HEK293 (cell line): ENCODE measurements around the gene RAP1A.

Source experiments
- CTCF ChIA-PET: fragments of 350-600 bp; formaldehyde crosslinking; extraction: SDS; loops from one replicate; lab custom pipeline; 2021; ENCODE audit warnings: antibody characterized with exemption; lab: Yijun Ruan, JAX
- POLR2A ChIA-PET: fragments of 300-600 bp; formaldehyde crosslinking; extraction: SDS; loops from one replicate; lab custom pipeline; 2020; ENCODE audit warnings: antibody characterized with exemption, inconsistent platforms; lab: Yijun Ruan, JAX
- H3K27ac ChIP-seq: fragments of 200-500 bp; sonication (Bioruptor generic); 2 replicates; pipeline ENCODE4 v1.5.1; 2014; ENCODE audit warnings: low read depth, low read length, control low read depth, inconsistent platforms; ENCODE audit errors: extremely low read depth
- H3K36me3 ChIP-seq, 2 experiments: fragments of 200-500 bp in 1 of 2; sonication (Bioruptor generic) in 1 of 2; 1 replicate in 1 of 2; 2 replicates in 1 of 2; pipeline ENCODE4 v1.5.1; 2014 to 2017; ENCODE audit warnings: inconsistent platforms in 2 of 2, low read length in 2 of 2; ENCODE audit not compliant: control insufficient read depth in 2 of 2, insufficient read depth in 1 of 2
- H3K4me1 ChIP-seq: fragments of 200-500 bp; sonication (Bioruptor generic); 2 replicates; pipeline ENCODE4 v1.5.1; 2014; ENCODE audit warnings: mild to moderate bottlenecking, low read length, inconsistent platforms; ENCODE audit not compliant: control insufficient read depth, insufficient read depth
- H3K4me3 ChIP-seq: 2 replicates; pipeline ENCODE4 v1.5.1; 2011; ENCODE audit warnings: low read depth, mild to moderate bottlenecking, control low read depth, low read length, moderate library complexity
- H3K9me3 ChIP-seq: fragments of 200-500 bp; sonication (Bioruptor generic); 2 replicates; pipeline ENCODE4 v1.5.1; 2014; ENCODE audit warnings: low read depth, low read length, inconsistent platforms; ENCODE audit not compliant: control insufficient read depth, insufficient read depth
- EGR2 ChIP-seq: fragments of 450-650 bp; formaldehyde crosslinking; IDR thresholded peaks from 2 replicates; pipeline ENCODE4 v1.5.1; 2016; ENCODE audit warnings: low read depth, missing biosample characterization, missing genetic modification characterization
- GFI1B ChIP-seq: fragments of 450-650 bp; formaldehyde crosslinking; IDR thresholded peaks from 2 replicates; pipeline ENCODE4 v1.5.1; 2016; ENCODE audit warnings: missing biosample characterization, missing genetic modification characterization
- HOXC10 ChIP-seq: sonication (generic); formaldehyde crosslinking; IDR thresholded peaks from 2 replicates; pipeline ENCODE4 v1.8.1; 2023; ENCODE audit warnings: mild to moderate bottlenecking, missing genetic modification reagents
- IKZF3 ChIP-seq: fragments of 450-650 bp; IDR thresholded peaks from 2 replicates; pipeline ENCODE4 v1.5.0; 2018; ENCODE audit warnings: missing biosample characterization, mild to moderate bottlenecking, missing genetic modification characterization, moderate library complexity
- KLF10 ChIP-seq: fragments of 450-650 bp; IDR thresholded peaks from 2 replicates; pipeline ENCODE4 v1.5.1; 2018; ENCODE audit warnings: missing biosample characterization, mild to moderate bottlenecking, missing genetic modification characterization
- KLF9 ChIP-seq: fragments of 450-650 bp; formaldehyde crosslinking; IDR thresholded peaks from 2 replicates; pipeline ENCODE4 v1.5.1; 2016; ENCODE audit warnings: missing biosample characterization, missing genetic modification characterization, low read depth
- PRDM4 ChIP-seq: fragments of 450-650 bp; formaldehyde crosslinking; IDR thresholded peaks from 2 replicates; pipeline ENCODE4 v1.5.1; 2017; ENCODE audit warnings: missing biosample characterization, missing genetic modification characterization
- TRIM28 ChIP-seq: IDR thresholded peaks from 2 replicates; pipeline ENCODE4 v1.6.1; 2011; ENCODE audit warnings: low read length, control low read depth, borderline replicate concordance
- YY1 ChIP-seq: fragments of 450-650 bp; formaldehyde crosslinking; IDR thresholded peaks from 2 replicates; pipeline ENCODE4 v1.5.1; 2018; ENCODE audit warnings: missing biosample characterization, missing genetic modification characterization
- ZBTB10 ChIP-seq: fragments of 450-650 bp; formaldehyde crosslinking; IDR thresholded peaks from 2 replicates; pipeline ENCODE4 v1.5.1; 2016; ENCODE audit warnings: missing biosample characterization, missing genetic modification characterization
- ZBTB21 ChIP-seq: fragments of 450-650 bp; formaldehyde crosslinking; IDR thresholded peaks from 2 replicates; pipeline ENCODE4 v1.5.1; 2017; ENCODE audit warnings: missing biosample characterization, missing genetic modification characterization
- ZBTB8A ChIP-seq: fragments of 450-650 bp; formaldehyde crosslinking; IDR thresholded peaks from 2 replicates; pipeline ENCODE4 v1.5.1; 2016; ENCODE audit warnings: missing biosample characterization, missing genetic modification characterization
- ZFHX2 ChIP-seq: fragments of 450-650 bp; formaldehyde crosslinking; conservative IDR thresholded peaks from 2 replicates; pipeline ENCODE4 v1.5.1; 2016; ENCODE audit warnings: missing biosample characterization, missing genetic modification characterization
- ZNF184 ChIP-seq: fragments of 450-650 bp; IDR thresholded peaks from 2 replicates; pipeline ENCODE4 v1.5.1; 2018; ENCODE audit warnings: missing biosample characterization, mild to moderate bottlenecking, missing genetic modification characterization
- ZNF19 ChIP-seq: fragments of 450-650 bp; formaldehyde crosslinking; IDR thresholded peaks from 2 replicates; pipeline ENCODE4; 2016; ENCODE audit warnings: missing biosample characterization, missing genetic modification characterization, low read depth
- ZNF24 ChIP-seq: fragments of 450-650 bp; formaldehyde crosslinking; IDR thresholded peaks from 2 replicates; pipeline ENCODE4 v1.5.1; 2016; ENCODE audit warnings: missing biosample characterization, missing genetic modification characterization
- ZNF302 ChIP-seq: fragments of 450-650 bp; formaldehyde crosslinking; IDR thresholded peaks from 2 replicates; pipeline ENCODE4 v1.5.1; 2016; ENCODE audit warnings: missing biosample characterization, missing genetic modification characterization, low read depth
- ZNF335 ChIP-seq: fragments of 450-650 bp; formaldehyde crosslinking; conservative IDR thresholded peaks from 2 replicates; pipeline ENCODE4 v1.5.1; 2016; ENCODE audit warnings: missing biosample characterization, missing genetic modification characterization
- ZNF404 ChIP-seq: fragments of 450-650 bp; formaldehyde crosslinking; IDR thresholded peaks from 2 replicates; pipeline ENCODE4 v1.5.1; 2017; ENCODE audit warnings: missing biosample characterization, missing genetic modification characterization
- ZNF423 ChIP-seq: fragments of 450-650 bp; formaldehyde crosslinking; IDR thresholded peaks from 2 replicates; pipeline ENCODE4 v1.5.1; 2016; ENCODE audit warnings: missing biosample characterization, missing genetic modification characterization
- ZNF426 ChIP-seq: fragments of 450-650 bp; formaldehyde crosslinking; IDR thresholded peaks from 2 replicates; pipeline ENCODE4 v1.5.1; 2017; ENCODE audit warnings: missing biosample characterization, missing genetic modification characterization, mild to moderate bottlenecking, inconsistent platforms, moderate library complexity
- ZNF433 ChIP-seq: fragments of 450-650 bp; formaldehyde crosslinking; IDR thresholded peaks from 2 replicates; pipeline ENCODE4 v1.5.1; 2016; ENCODE audit warnings: missing biosample characterization, missing genetic modification characterization, low read depth
- ZNF514 ChIP-seq: fragments of 450-650 bp; formaldehyde crosslinking; IDR thresholded peaks from 2 replicates; pipeline ENCODE4 v1.5.1; 2016; ENCODE audit warnings: missing biosample characterization, missing genetic modification characterization
- ZNF555 ChIP-seq: fragments of 450-650 bp; formaldehyde crosslinking; conservative IDR thresholded peaks from 2 replicates; pipeline ENCODE4 v1.5.1; 2017; ENCODE audit warnings: missing biosample characterization, mild to moderate bottlenecking, missing genetic modification characterization, inconsistent platforms
- ZNF596 ChIP-seq: fragments of 450-650 bp; IDR thresholded peaks from 2 replicates; pipeline ENCODE4 v1.5.0; 2018; ENCODE audit warnings: missing biosample characterization, mild to moderate bottlenecking, missing genetic modification characterization, moderate library complexity
- ZNF639 ChIP-seq: fragments of 450-650 bp; formaldehyde crosslinking; IDR thresholded peaks from 2 replicates; pipeline ENCODE4 v1.5.1; 2016; ENCODE audit warnings: missing biosample characterization, missing genetic modification characterization
- ZNF660 ChIP-seq: fragments of 450-650 bp; IDR thresholded peaks from 2 replicates; pipeline ENCODE4 v1.5.1; 2018; ENCODE audit warnings: missing biosample characterization, mild to moderate bottlenecking, missing genetic modification characterization
- ZNF768 ChIP-seq: fragments of 450-650 bp; formaldehyde crosslinking; IDR thresholded peaks from 2 replicates; pipeline ENCODE4 v1.5.1; 2018; ENCODE audit warnings: missing biosample characterization, mild to moderate bottlenecking, missing genetic modification characterization
- ZSCAN5A ChIP-seq: fragments of 450-650 bp; formaldehyde crosslinking; IDR thresholded peaks from 2 replicates; pipeline ENCODE4 v1.5.1; 2016; ENCODE audit warnings: missing biosample characterization, missing genetic modification characterization

RAP1A gene

GRCh38 chr1:111747282-111747734 is 127.7 kb downstream of the RAP1A start (continued):
- TF ChIP-seq ZNF596 (tag by site-specific recombination) (no peak), ZNF184 (no peak), ZBTB8A (tag by site-specific recombination) (no peak), ZNF19 (no peak), ZNF514 (tag by site-specific recombination) (no peak), ZNF335 (tag by site-specific recombination) (no peak), KLF10 (tag by site-specific recombination) (no peak), ZNF555 (tag by site-specific recombination) (no peak), KLF9 (tag by site-specific recombination) (0 out of 2 replicates have a peak, but pooled peaks have one; percentile 31), YY1 (tag by site-specific recombination) (no peak), ZNF426 (tag by site-specific recombination) (no peak), ZNF302 (no peak), GFI1B (no peak)

- no peaks in the 10 kb centered on the region for H3K9me3 ChIP-seq
- no peaks in the 10 kb centered on the region for H3K4me1 ChIP-seq
- ChIA-PET POLR2A (no interaction called here), CTCF (interaction anchor here (0.7 to 6.9 kb wide), 11 partner anchors 10 to 822 kb away, joined by 3 to 69 read pairs (median 5); partner anchors contain the start of gene INKA2)
- no peak for TF ChIP-seq ZSCAN5A (tag by site-specific recombination)
- peak; percentile 58 for TF ChIP-seq EGR2
- TF ChIP-seq ZFHX2 (tag by site-specific recombination) = 0 out of 2 replicates have a peak, but pooled peaks have one; percentile 10
- H3K4me3 ChIP-seq = no peak overlapping the region
- no peaks in the 10 kb centered on the region for H3K36me3 ChIP-seq
- H3K27ac ChIP-seq = no peak overlapping the region
Measured at GRCh38 chr1:111747947-111748346, 128.4 kb downstream of the RAP1A start.

GRCh38 chr1:111749628-111750027 is 130.0 kb downstream of the RAP1A start:
- CTCF ChIA-PET = interaction anchor here (0.9 to 3.2 kb wide), 3 partner anchors 13 to 242 kb away, joined by 4 to 13 read pairs (median 5); no protein-coding TSS in a partner anchor
- Histone ChIP-seq H3K9me3 (no peaks in the 10 kb centered on the region), H3K4me3 (no peak overlapping the region), H3K36me3 (no peaks in the 10 kb centered on the region), H3K4me1 (peaks cover 2% of the 10 kb centered on the region; the same call in 1 of the 2 replicates), H3K27ac (no peak overlapping the region)
- POLR2A ChIA-PET = interaction anchor here (3.5 kb wide), 1 partner anchor 10 kb away, joined by 13 read pairs; the partner anchor contains the start of gene INKA2
- TF ChIP-seq ZNF19 = no peak
- no peak for TF ChIP-seq PRDM4 (tag by site-specific recombination)
- TF ChIP-seq IKZF3 (tag by site-specific recombination) = no peak
- no peak for TF ChIP-seq GFI1B
- no peak for TF ChIP-seq ZNF423 (tag by site-specific recombination)
- no peak for TF ChIP-seq TRIM28
- TF ChIP-seq ZBTB21 (tag by site-specific recombination) = no peak
- TF ChIP-seq ZNF433 = no peak
- TF ChIP-seq HOXC10 (CRISPR knock-in tag) = no peak
- TF ChIP-seq ZNF639 (tag by site-specific recombination) = no peak
- TF ChIP-seq ZNF660 (tag by site-specific recombination) = no peak
- TF ChIP-seq ZBTB10 (tag by site-specific recombination) = no peak
- TF ChIP-seq ZNF24 (tag by site-specific recombination) = no peak
- TF ChIP-seq ZNF404 = no peak
- TF ChIP-seq ZNF768 (tag by site-specific recombination) = no peak
